ENCODE data around the gene PRAF2.
A peak's percentile ranks its signal among the peaks of the same experiment; 100 is the strongest.

Gene PRAF2

GRCh38 chrX:49100704-49101628, 27.2 kb upstream of the PRAF2 start:
- intact Hi-C loops (cut with micrococcal nuclease), result loop anchor here (2.0 to 10.0 kb wide), 2 partner anchors 22 to 56 kb away; partner anchors contain the start of genes TFE3 and WDR45
- Mint-ChIP-seq H3K36me3 (ENCODE audit: low read depth) (no peaks in the 10 kb centered on the region), H3K27ac (peak overlapping the region; percentile 81), H3K9me3 (no peaks in the 10 kb centered on the region), H3K27me3 (no peaks in the 10 kb centered on the region), H3K4me3 (peak overlapping the region; percentile 77), H3K4me1 (ENCODE audit: low read depth) (peaks cover 9% of the 10 kb centered on the region)

DNA sequence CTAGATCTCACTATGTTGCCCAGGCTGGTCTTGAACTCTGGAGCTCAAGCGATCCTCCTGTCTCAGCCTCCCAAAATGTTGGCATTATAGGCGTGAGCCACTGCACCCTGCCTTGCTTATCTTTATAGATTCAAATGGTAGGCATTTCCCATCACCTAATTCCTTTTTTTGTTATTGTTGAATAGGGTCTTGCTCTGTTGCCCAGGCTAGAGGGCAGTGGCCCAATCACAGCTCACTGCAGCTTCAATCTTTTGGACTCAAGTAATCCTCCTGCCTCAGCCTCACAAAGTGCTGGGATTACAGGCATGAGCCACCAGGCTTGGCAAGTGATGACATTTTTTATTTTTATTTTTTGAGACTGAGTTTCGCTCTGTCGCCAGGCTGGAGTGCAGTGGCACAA, 22.6 kb upstream of the PRAF2 start:
- Mint-ChIP-seq H3K27ac (no peak overlapping the region), H3K9me3 (no peaks in the 10 kb centered on the region), H3K27me3 (no peaks in the 10 kb centered on the region), H3K4me3 (no peak overlapping the region), H3K36me3 (ENCODE audit: low read depth) (no peaks in the 10 kb centered on the region), H3K4me1 (ENCODE audit: low read depth) (peaks cover 2% of the 10 kb centered on the region)
- intact Hi-C loops (cut with micrococcal nuclease), result no loop called here

DNA sequence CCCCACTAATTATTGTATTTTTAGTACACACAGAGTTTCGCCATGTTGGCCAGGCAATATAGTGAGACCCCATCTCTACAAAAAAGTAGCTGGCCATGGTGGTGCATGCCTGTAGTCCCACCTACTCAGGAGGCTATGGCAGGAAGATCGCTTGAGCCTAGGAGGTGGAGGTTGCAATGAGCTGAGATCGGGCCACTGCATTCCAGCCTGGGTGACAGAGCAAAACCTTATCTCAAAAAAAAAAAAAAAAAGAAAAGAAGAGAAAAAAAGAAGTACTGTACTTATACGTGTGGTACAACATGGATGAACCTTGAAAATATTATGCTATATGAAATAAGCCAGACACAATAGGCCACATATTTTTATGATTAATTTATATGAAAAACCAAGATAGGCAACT, 15.8 kb upstream of the PRAF2 start:
- intact Hi-C loops (cut with micrococcal nuclease), result no loop called here
- Mint-ChIP-seq H3K9me3 (no peaks in the 10 kb centered on the region), H3K4me3 (no peak overlapping the region), H3K27me3 (no peaks in the 10 kb centered on the region), H3K27ac (no peak overlapping the region), H3K36me3 (ENCODE audit: low read depth) (no peaks in the 10 kb centered on the region), H3K4me1 (ENCODE audit: low read depth) (no peaks in the 10 kb centered on the region)

GRCh38 chrX:49082271-49082871, 8.6 kb upstream of the PRAF2 start:
- Mint-ChIP-seq H3K27ac (no peak overlapping the region), H3K4me3 (no peak overlapping the region), H3K27me3 (no peaks in the 10 kb centered on the region), H3K4me1 (ENCODE audit: low read depth) (peaks cover 15% of the 10 kb centered on the region), H3K9me3 (no peaks in the 10 kb centered on the region), H3K36me3 (ENCODE audit: low read depth) (peaks cover 26% of the 10 kb centered on the region)
- intact Hi-C loops (cut with micrococcal nuclease), result no loop called here

- Mint-ChIP-seq H3K9me3 (no peaks in the 10 kb centered on the region), H3K4me1 (ENCODE audit: low read depth) (peaks cover 15% of the 10 kb centered on the region), H3K36me3 (ENCODE audit: low read depth) (peaks cover 52% of the 10 kb centered on the region), H3K27ac (peak within 1 kb of the TSS; percentile 93), H3K4me3 (peak within 1 kb of the TSS; percentile 87), H3K27me3 (no peaks in the 10 kb centered on the region)
- intact Hi-C loops (cut with micrococcal nuclease), result loop anchor here (2.0 kb wide), 1 partner anchor 21 kb away; no protein-coding TSS in a partner anchor
Measured at GRCh38 chrX:49079489-49080428, 6.0 kb upstream of the PRAF2 start, which contains the start of gene WDR45. Gene WDR45 (minus strand): TSS chrX:49079887. CDS start chrX:49078095, 1,792 bp downstream.

GRCh38 chrX:49077941-49078340, 4.1 kb upstream of the PRAF2 start:
- no peaks in the 10 kb centered on the region for H3K9me3 Mint-ChIP-seq
- peak overlapping the region; percentile 93 for H3K27ac Mint-ChIP-seq

GRCh38 chrX:49075347-49075746, 1.5 kb upstream of the PRAF2 start:
- H3K27me3 Mint-ChIP-seq, result peaks cover 17% of the 10 kb centered on the region
- H3K4me3 Mint-ChIP-seq, result no peak overlapping the region
- peaks cover 28% of the 10 kb centered on the region for H3K4me1 Mint-ChIP-seq (ENCODE audit: low read depth)
- peaks cover 56% of the 10 kb centered on the region for H3K36me3 Mint-ChIP-seq (ENCODE audit: low read depth)
- no peak overlapping the region for H3K27ac Mint-ChIP-seq
- intact Hi-C loops (cut with micrococcal nuclease), result no loop called here
- no peaks in the 10 kb centered on the region for H3K9me3 Mint-ChIP-seq

More at GRCh38 chrX:49077941-49078340, 4.1 kb upstream of the PRAF2 start:
- Mint-ChIP-seq H3K4me3 (no peak overlapping the region), H3K4me1 (ENCODE audit: low read depth) (peaks cover 24% of the 10 kb centered on the region), H3K36me3 (ENCODE audit: low read depth) (peaks cover 56% of the 10 kb centered on the region), H3K27me3 (peaks cover 7% of the 10 kb centered on the region)
- intact Hi-C loops (cut with micrococcal nuclease), result loop anchor here (2.0 kb wide), 1 partner anchor 23 kb away; no protein-coding TSS in a partner anchor

- H3K4me3 Mint-ChIP-seq, result no peak overlapping the region
- no peak overlapping the region for H3K27ac Mint-ChIP-seq
- H3K36me3 Mint-ChIP-seq (ENCODE audit: low read depth), result peaks cover 35% of the 10 kb centered on the region
- H3K27me3 Mint-ChIP-seq, result peaks cover 17% of the 10 kb centered on the region
- intact Hi-C loops (cut with micrococcal nuclease), result no loop called here
- H3K4me1 Mint-ChIP-seq (ENCODE audit: low read depth), result peaks cover 13% of the 10 kb centered on the region
- H3K9me3 Mint-ChIP-seq, result no peaks in the 10 kb centered on the region
Measured at GRCh38 chrX:49072712-49073095, 1.1 kb downstream of the PRAF2 start.

- Mint-ChIP-seq H3K36me3 (ENCODE audit: low read depth) (peaks cover 35% of the 10 kb centered on the region), H3K27me3 (peaks cover 17% of the 10 kb centered on the region), H3K27ac (no peak overlapping the region), H3K4me3 (no peak overlapping the region), H3K9me3 (no peaks in the 10 kb centered on the region), H3K4me1 (ENCODE audit: low read depth) (peaks cover 13% of the 10 kb centered on the region)
- intact Hi-C loops (cut with micrococcal nuclease), result no loop called here
Measured at GRCh38 chrX:49071877-49072711, 1.7 kb downstream of the PRAF2 start.

- Mint-ChIP-seq H3K4me3 (no peak overlapping the region), H3K9me3 (no peaks in the 10 kb centered on the region), H3K27ac (no peak overlapping the region), H3K27me3 (peaks cover 17% of the 10 kb centered on the region), H3K4me1 (ENCODE audit: low read depth) (peaks cover 13% of the 10 kb centered on the region), H3K36me3 (ENCODE audit: low read depth) (peaks cover 28% of the 10 kb centered on the region)
- intact Hi-C loops (cut with micrococcal nuclease), result no loop called here
Measured at GRCh38 chrX:49070988-49071387, 2.8 kb downstream of the PRAF2 start.

DNA sequence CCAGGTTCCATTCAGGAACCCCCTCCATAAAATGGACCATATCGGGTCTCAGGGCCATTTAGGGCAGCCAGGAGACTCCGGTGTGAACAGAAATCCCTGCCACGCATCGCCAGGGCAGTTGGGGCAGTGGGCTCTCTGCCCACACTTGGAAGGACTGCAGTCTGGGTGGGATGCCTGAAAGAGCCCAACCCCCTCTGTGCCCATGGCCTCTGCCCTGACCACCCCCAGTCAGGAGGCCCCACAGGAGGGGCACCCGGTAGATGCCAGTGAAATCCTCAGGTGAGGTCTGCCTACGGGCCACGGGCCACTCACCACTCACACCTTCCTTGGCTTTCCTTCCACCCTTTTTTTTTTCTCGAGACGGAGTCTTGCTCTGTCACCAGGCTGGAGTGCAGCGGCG, 4.8 kb downstream of the PRAF2 start:
- intact Hi-C loops (cut with micrococcal nuclease), result no loop called here
- Mint-ChIP-seq H3K9me3 (no peaks in the 10 kb centered on the region), H3K4me3 (no peak overlapping the region), H3K27me3 (peaks cover 17% of the 10 kb centered on the region), H3K27ac (no peak overlapping the region), H3K36me3 (ENCODE audit: low read depth) (peaks cover 26% of the 10 kb centered on the region), H3K4me1 (ENCODE audit: low read depth) (peaks cover 13% of the 10 kb centered on the region)

- Mint-ChIP-seq H3K36me3 (ENCODE audit: low read depth) (peaks cover 31% of the 10 kb centered on the region), H3K4me3 (no peak overlapping the region), H3K27me3 (peaks cover 6% of the 10 kb centered on the region), H3K4me1 (ENCODE audit: low read depth) (peaks cover under 1% of the 10 kb centered on the region), H3K9me3 (no peaks in the 10 kb centered on the region), H3K27ac (no peak overlapping the region)
- intact Hi-C loops (cut with micrococcal nuclease), result no loop called here
Measured at GRCh38 chrX:49067285-49068120, 6.3 kb downstream of the PRAF2 start.
